ENCODE results near the gene EIF1AY.

- TF ChIP-seq CTCF (IDR thresholded peaks at IDR 0.05) (no peak), POLR2A (IDR thresholded peaks at IDR 0.05) (no peak)
Observed at GRCh38 chrY:20576506-20576905, 930 bp downstream of the EIF1AY start.
